ENCODE measurements around the gene GPR162. TPM values are rescaled to one million over a fixed set of nuclear protein-coding genes. Genes with fewer than 3 reads are reported as not detected.

Gene GPR162
- total and polyA plus RNA-seq, 2 experiments from 2014 or later, result 2.3 TPM

DNA sequence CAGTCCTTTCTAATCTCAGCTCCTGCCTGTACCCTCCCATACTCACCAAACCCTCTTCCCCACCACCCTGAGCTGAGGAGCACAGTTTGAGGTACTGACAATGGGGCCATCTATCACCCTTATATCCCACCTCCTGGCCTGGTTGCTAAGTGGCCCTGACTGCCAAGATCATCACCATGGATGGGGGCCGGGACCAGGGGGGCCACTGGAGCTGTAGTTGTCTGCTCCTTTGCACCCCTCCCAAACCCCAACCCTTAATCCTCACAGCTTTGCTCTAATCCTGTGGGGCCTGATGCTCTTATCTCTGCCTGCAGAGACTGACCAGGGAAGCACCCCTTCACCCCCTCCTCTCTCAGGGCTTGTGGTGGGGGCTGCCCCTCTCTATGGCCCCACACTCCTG lies 18.7 kb downstream of the GPR162 start:
- H3K4me2 ChIP-seq, result peak overlapping the region; percentile 3
- no peak overlapping the region for H3K27ac ChIP-seq
- no peaks in the 10 kb centered on the region for H4K20me1 ChIP-seq (ENCODE audit: insufficient read depth, poor library complexity, severe bottlenecking)
- H2AFZ ChIP-seq, result no peak overlapping the region
- H3K27me3 ChIP-seq, result no peaks in the 10 kb centered on the region
- TF ChIP-seq CTCF (IDR thresholded peaks at IDR 0.05; ENCODE audit: poor library complexity), result no peak
- TF ChIP-seq EZH2phosphoT487 (IDR thresholded peaks at IDR 0.05; ENCODE audit: low read depth, severe bottlenecking, unreplicated experiment), result no peak
- no peak for TF ChIP-seq EZH2 (IDR thresholded peaks at IDR 0.05; ENCODE audit: borderline replicate concordance)
- no peaks in the 10 kb centered on the region for H3K79me2 ChIP-seq
- no peaks in the 10 kb centered on the region for H3K4me1 ChIP-seq (ENCODE audit: insufficient read depth)
- no peaks in the 10 kb centered on the region for H3K9me2 ChIP-seq (replicated peaks; ENCODE audit: insufficient read depth)
- H3K4me3 ChIP-seq, result no peak overlapping the region
- no peaks in the 10 kb centered on the region for H3K9me3 ChIP-seq (ENCODE audit: low read depth)
- 43% methylated on average over 1 of the region's 1 CpG for WGBS (ENCODE audit: low lambda C conversion rate, missing lambda C conversion rate)
- no peaks in the 10 kb centered on the region for H3K36me3 ChIP-seq (replicated peaks; ENCODE audit: insufficient read depth, low read depth)
- DNase-seq (ENCODE audit: low spot score), result no peak

- no peak within 1 kb of the TSS for H3K27ac ChIP-seq
These were observed 19.3 kb downstream of the GPR162 start, which contains the start of gene GNB3 for GRCh38 chr12:6840761-6841515. Gene GNB3, plus strand, starts transcription at chr12:6840925. Its CDS starts 363 bp downstream, at chr12:6841288.

DNA sequence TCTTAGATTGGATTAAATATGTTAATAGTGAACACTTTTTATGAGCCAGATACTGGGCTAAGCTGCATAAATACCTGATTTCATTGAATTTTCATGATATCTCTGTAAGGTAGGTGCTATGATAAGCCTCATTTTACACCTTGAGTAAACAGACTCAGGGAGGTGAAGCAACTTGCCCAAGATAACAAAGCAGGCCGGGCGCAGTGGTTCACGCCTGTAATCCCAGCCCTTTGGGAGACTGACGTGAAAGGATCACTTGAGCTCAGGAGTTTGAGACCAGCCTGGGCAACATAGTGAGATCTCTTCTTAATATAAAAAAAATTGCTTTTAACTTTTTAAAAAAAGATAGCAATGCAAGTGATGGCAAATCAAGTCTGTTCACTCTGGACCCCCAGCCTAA lies 20.5 kb downstream of the GPR162 start:
- H3K9me3 ChIP-seq (ENCODE audit: low read depth), result no peaks in the 10 kb centered on the region
- H3K36me3 ChIP-seq (replicated peaks; ENCODE audit: insufficient read depth, low read depth), result no peaks in the 10 kb centered on the region
- H3K79me2 ChIP-seq, result no peaks in the 10 kb centered on the region
- WGBS (ENCODE audit: low lambda C conversion rate, missing lambda C conversion rate), result 56% methylated on average over 4 of the region's 4 CpGs
- no peak for DNase-seq (ENCODE audit: low spot score)
- TF ChIP-seq EZH2 (IDR thresholded peaks at IDR 0.05; ENCODE audit: borderline replicate concordance) (no peak), EZH2phosphoT487 (IDR thresholded peaks at IDR 0.05; ENCODE audit: low read depth, severe bottlenecking, unreplicated experiment) (no peak), CTCF (IDR thresholded peaks at IDR 0.05; ENCODE audit: poor library complexity) (no peak)
- H3K4me3 ChIP-seq, result no peak overlapping the region
- no peaks in the 10 kb centered on the region for H3K4me1 ChIP-seq (ENCODE audit: insufficient read depth)
- no peaks in the 10 kb centered on the region for H3K9me2 ChIP-seq (replicated peaks; ENCODE audit: insufficient read depth)
- no peaks in the 10 kb centered on the region for H3K27me3 ChIP-seq
- H3K27ac ChIP-seq, result no peak overlapping the region
- H2AFZ ChIP-seq, result no peak overlapping the region
- no peaks in the 10 kb centered on the region for H4K20me1 ChIP-seq (ENCODE audit: insufficient read depth, poor library complexity, severe bottlenecking)
- no peak overlapping the region for H3K4me2 ChIP-seq

More at GRCh38 chr12:6840761-6841515, 19.3 kb downstream of the GPR162 start, which contains the start of gene GNB3:
- H3K4me1 ChIP-seq (ENCODE audit: insufficient read depth), result no peaks in the 10 kb centered on the region
- no peaks in the 10 kb centered on the region for H3K9me2 ChIP-seq (replicated peaks; ENCODE audit: insufficient read depth)
- H2AFZ ChIP-seq, result no peak within 1 kb of the TSS
- no peaks in the 10 kb centered on the region for H3K79me2 ChIP-seq
- peak within 1 kb of the TSS; percentile 3 for H3K4me2 ChIP-seq
- H3K9me3 ChIP-seq (ENCODE audit: low read depth), result no peaks in the 10 kb centered on the region
- TF ChIP-seq EZH2 (IDR thresholded peaks at IDR 0.05; ENCODE audit: borderline replicate concordance) (no peak), EZH2phosphoT487 (IDR thresholded peaks at IDR 0.05; ENCODE audit: low read depth, severe bottlenecking, unreplicated experiment) (no peak), CTCF (IDR thresholded peaks at IDR 0.05; ENCODE audit: poor library complexity) (no peak)
- no peak for DNase-seq (ENCODE audit: low spot score)
- no peaks in the 10 kb centered on the region for H4K20me1 ChIP-seq (ENCODE audit: insufficient read depth, poor library complexity, severe bottlenecking)
- no peaks in the 10 kb centered on the region for H3K36me3 ChIP-seq (replicated peaks; ENCODE audit: insufficient read depth, low read depth)
- no peak within 1 kb of the TSS for H3K4me3 ChIP-seq
- WGBS (ENCODE audit: low lambda C conversion rate, missing lambda C conversion rate), result 81% methylated on average over 19 of the region's 24 CpGs
- no peaks in the 10 kb centered on the region for H3K27me3 ChIP-seq

Data from hepatocyte (in vitro differentiated cells).